GM12878 (cell line): ENCODE results near the gene HNF4A. TPM values are rescaled to one million over a fixed set of nuclear protein-coding genes. Genes with fewer than 3 reads are reported as not detected.

Experiments used
- ATAC-seq: fragments of 200-7000 bp; cut with Tn5 transposase; 3 replicates; pipeline ENCODE4 v1.9.1; 2020; ENCODE audit warnings: mild to moderate bottlenecking, moderate library complexity
- BruUV-seq: library from RNA; stranded (reverse); fragments of 400-500 nt; replicated peaks from 2 replicates; lab custom pipeline; 2021; lab: Mats Ljungman, UMichigan
- CTCF ChIA-PET: fragments of 300-600 bp; sonication (Branson Sonifier 250); formaldehyde crosslinking; extraction: SDS; loops from one replicate; lab custom pipeline; 2021; ENCODE audit warnings: inconsistent platforms; lab: Yijun Ruan, JAX
- POLR2A ChIA-PET: fragments of 350-600 bp; formaldehyde crosslinking; extraction: SDS; loops from one replicate; lab custom pipeline; 2021; ENCODE audit warnings: inconsistent platforms; lab: Charles Lee
- RAD21 ChIA-PET: fragments of 300-600 bp; sonication (Branson Sonifier 250); formaldehyde crosslinking; loops from one replicate; lab custom pipeline; 2023; ENCODE audit warnings: antibody characterized with exemption; ENCODE audit not compliant: unreplicated experiment; lab: Charles Lee
- SMC1A ChIA-PET: fragments of 300-600 bp; sonication (Branson Sonifier 250); formaldehyde crosslinking; loops from one replicate; lab custom pipeline; 2023; ENCODE audit not compliant: unreplicated experiment, uncharacterized antibody; lab: Charles Lee
- DNase-seq: peaks from one replicate; pipeline ENCODE4 v3.0.0-alpha.2; 2011; ENCODE audit warnings: low read depth, low spot score
- FAIRE-seq: peaks from 3 replicates; lab custom pipeline; 2011; peaks lifted over from hg19 to GRCh38; lab: Jason Lieb, UNC
- H2AFZ ChIP-seq: 2 replicates; pipeline ENCODE4 v1.6.0; 2011; ENCODE audit warnings: low read depth, low read length, control low read depth; ENCODE audit not compliant: control insufficient read depth
- H3K27ac ChIP-seq: 2 replicates; pipeline ENCODE4 v1.5.1; 2011; ENCODE audit warnings: control low read depth; ENCODE audit not compliant: control insufficient read depth, insufficient read depth
- H3K27me3 ChIP-seq, 2 experiments: replicated peaks in 1 of 2; 2 replicates each; pipeline versions ENCODE4 v1.6.0 to v1.6.1; 2011; ENCODE audit warnings: low read length in 1 of 2; ENCODE audit not compliant: control insufficient read depth in 2 of 2, insufficient read depth in 2 of 2
- H3K36me3 ChIP-seq, 2 experiments: 2 replicates each; pipeline ENCODE4 v1.5.1; 2011; ENCODE audit warnings: low read length in 1 of 2; ENCODE audit not compliant: control insufficient read depth in 2 of 2, insufficient read depth in 2 of 2
- H3K4me1 ChIP-seq: 2 replicates; pipeline ENCODE4 v1.6.1; 2011; ENCODE audit warnings: mild to moderate bottlenecking, low read length, moderate library complexity, mixed read lengths; ENCODE audit not compliant: control insufficient read depth, insufficient read depth
- H3K4me2 ChIP-seq: 2 replicates; pipeline ENCODE4 v1.6.0; 2011; ENCODE audit warnings: control low read depth; ENCODE audit not compliant: control insufficient read depth, insufficient read depth
- H3K4me3 ChIP-seq: fragments of 200-600 bp; sonication (generic); 2 replicates; pipeline ENCODE4 v1.5.1; 2016
- H3K79me2 ChIP-seq: 2 replicates; pipeline ENCODE4 v1.6.0; 2011; ENCODE audit warnings: low read length; ENCODE audit not compliant: control insufficient read depth, insufficient read depth
- H3K9ac ChIP-seq: 2 replicates; pipeline ENCODE4 v1.8.0; 2011; ENCODE audit warnings: low read length, control low read depth, mixed read lengths; ENCODE audit not compliant: control insufficient read depth, insufficient read depth
- H3K9me3 ChIP-seq: replicated peaks from 3 replicates; pipeline ENCODE4 v1.5.1; 2011; ENCODE audit warnings: mild to moderate bottlenecking, low read length; ENCODE audit not compliant: control insufficient read depth, insufficient read depth
- H4K20me1 ChIP-seq: 2 replicates; pipeline ENCODE4 v1.6.0; 2011; ENCODE audit not compliant: control insufficient read depth, insufficient read depth
- CEBPB ChIP-seq, 2 experiments: fragments of 150-350 bp in 1 of 2; IDR thresholded peaks; 2 replicates each; pipeline ENCODE4 v1.6.1; 2012 to 2014; ENCODE audit warnings: low read depth in 2 of 2, low read length in 2 of 2, borderline replicate concordance in 1 of 2, inconsistent platforms in 1 of 2
- RB1 ChIP-seq: fragments of 450-650 bp; formaldehyde crosslinking; IDR thresholded peaks from 2 replicates; pipeline ENCODE4 v1.6.1; 2017; ENCODE audit warnings: mild to moderate bottlenecking, borderline replicate concordance
- TCF12 ChIP-seq: IDR thresholded peaks from 2 replicates; pipeline ENCODE4 v1.6.1; 2011; ENCODE audit warnings: low read depth, mild to moderate bottlenecking, low read length
- WGBS: methylation state at CpG from one replicate; pipeline ENCODE4 v1.1.6; 2016; ENCODE audit warnings: low lambda C conversion rate; ENCODE audit not compliant: insufficient replicate concordance, insufficient coverage; ENCODE audit errors: missing lambda C conversion rate; 5-methylcytosine and 5-hydroxymethylcytosine counted together
- in situ Hi-C: fragments of 300-500 bp; cut with MboI; formaldehyde crosslinking; loops from 9 replicates; pipeline ENCODE4 v1.14.3; 2018; ENCODE audit warnings: mixed read lengths
- intact Hi-C: fragments of 100-400 bp; cut with micrococcal nuclease; formaldehyde crosslinking; loops from one replicate; pipeline ENCODE4 v1.14.2; 2022; ENCODE audit not compliant: unreplicated experiment
- polyA plus RNA-seq, 11 experiments: library from polyadenylated mRNA; depleted of rRNA in 4 of 11; unstranded in 6 of 11; stranded (reverse) in 5 of 11; fragments of >200 nt; fragmentation: Nextera tagmentation in 4 of 11; fragmentation: Illumina TruSeq in 1 of 11; extraction: Ambion mirVana in 4 of 11; extraction: Trizol in 1 of 11; gene quantifications; 1 replicate in 1 of 11; 2 replicates in 10 of 11; pipeline versions ENCODE4 v1.2.1 to v1.2.3, GENCODE V29; 2011 to 2016; ENCODE audit warnings: inconsistent platforms in 2 of 11, missing spikeins in 2 of 11, low read depth in 1 of 11
- total RNA-seq, 4 experiments: library from RNA; depleted of rRNA in 3 of 4; stranded (reverse); fragments of >200 nt in 3 of 4; fragmentation: Illumina TruSeq in 1 of 4; extraction: Trizol in 1 of 4; gene quantifications; 2 replicates each; pipeline versions ENCODE4 v1.2.1 to v1.2.3, GENCODE V29; 2013 to 2021

HNF4A gene
- total and polyA plus RNA-seq, 10 of the 15 experiments (the other 5 are each of a cell fraction or from before 2014, with no cell fraction given), result 0.21 TPM; not detected in 9

DNA sequence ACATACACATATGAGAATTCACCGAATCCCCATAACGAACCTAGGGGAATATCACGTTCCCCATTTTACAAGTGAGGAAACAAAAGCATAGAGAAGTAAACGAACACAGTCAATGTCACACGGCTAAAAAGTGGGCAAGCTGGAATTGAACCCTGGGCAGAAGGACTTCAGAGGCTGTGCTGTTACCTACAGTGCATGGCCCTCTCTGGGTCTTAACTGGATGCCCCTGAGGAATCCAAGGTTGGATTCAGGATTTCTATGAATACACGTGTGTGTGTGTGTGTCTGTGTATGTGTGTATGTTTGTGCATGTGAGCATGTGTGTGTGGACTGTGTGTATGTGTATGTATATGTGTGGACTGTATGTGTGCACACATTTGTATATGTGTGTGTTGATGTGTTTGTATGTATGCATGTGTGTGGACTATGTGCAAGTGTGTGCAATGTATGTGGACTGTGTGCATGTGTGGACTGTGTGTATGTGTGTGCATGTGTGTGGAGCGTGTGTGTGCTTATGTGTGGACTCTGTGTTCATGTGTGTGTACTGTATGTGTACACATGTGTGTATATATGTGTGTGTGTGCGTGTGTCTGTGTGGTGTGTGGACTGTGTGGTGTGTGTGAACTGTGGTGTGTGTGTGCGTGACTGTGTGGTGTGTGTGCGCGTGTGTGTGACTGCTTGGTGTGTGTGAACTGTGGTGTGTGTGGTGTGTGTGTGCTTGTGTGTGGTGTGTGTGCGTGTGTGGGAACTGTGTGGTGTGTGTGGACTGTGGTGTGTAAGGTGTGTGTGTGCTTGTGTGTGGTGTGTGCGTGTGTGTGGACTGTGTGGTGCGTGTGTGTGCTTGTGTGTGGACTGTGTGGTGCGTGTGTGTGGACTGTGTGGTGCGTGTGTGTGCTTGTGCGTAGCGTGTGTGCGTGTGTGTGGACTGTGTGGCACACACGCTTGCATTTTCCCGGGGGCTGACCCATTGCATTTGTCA is 49.0 kb downstream of the HNF4A start (continued):
- no peak for TF ChIP-seq RB1

DNA sequence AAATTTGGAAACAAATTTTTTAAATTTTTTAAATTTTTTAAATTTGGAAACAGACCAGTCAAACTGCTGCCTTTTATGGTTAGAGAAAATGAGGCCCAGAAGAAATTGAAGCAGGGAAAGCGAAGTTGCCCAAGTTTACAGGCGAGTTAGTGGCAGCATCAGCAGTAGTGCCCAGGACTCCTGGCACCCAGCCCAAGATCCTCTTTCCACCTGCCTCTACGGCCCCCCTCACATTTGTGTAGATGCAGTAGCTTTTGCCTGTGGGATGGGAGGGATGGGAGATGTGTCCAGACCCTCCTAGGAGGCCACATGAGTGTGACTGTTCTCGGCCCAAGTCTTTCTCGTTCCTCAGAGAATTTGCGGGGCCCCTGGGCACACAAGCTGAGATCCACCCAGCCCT is 49.8 kb downstream of the HNF4A start:
- intact Hi-C loops, result no loop called here
- SMC1A ChIA-PET, result no interaction called here
- no peaks in the 10 kb centered on the region for H3K79me2 ChIP-seq
- ATAC-seq (no peak), DNase-seq (no peak)
- CTCF ChIA-PET, result no interaction called here
- no peak overlapping the region for H3K9ac ChIP-seq
- H3K4me1 ChIP-seq, result no peaks in the 10 kb centered on the region
- RAD21 ChIA-PET, result no interaction called here
- H3K27ac ChIP-seq, result no peak overlapping the region
- H3K4me3 ChIP-seq, result no peak overlapping the region
- POLR2A ChIA-PET, result no interaction called here
- no peaks in the 10 kb centered on the region for H3K36me3 ChIP-seq
- peaks cover 0 to 1% of the 10 kb centered on the region in 2 experiments; a peak in 2 of 4 replicates for H3K27me3 ChIP-seq
- WGBS, result 62% methylated on average over 6 of the region's 6 CpGs
- H3K9me3 ChIP-seq, result no peaks in the 10 kb centered on the region
- H3K4me2 ChIP-seq, result no peak overlapping the region
- no peak overlapping the region for H2AFZ ChIP-seq
- BruUV-seq, result no TSS peak
- H4K20me1 ChIP-seq, result no peaks in the 10 kb centered on the region
- no peak for TF ChIP-seq TCF12
- no peak for TF ChIP-seq CEBPB (IDR thresholded peaks at IDR 0.05; ENCODE audit: borderline replicate concordance in 1 of 2, low read depth in 2 of 2, low read length in 2 of 2)
- TF ChIP-seq, all 136 proteins: peak for 0
- no peak for FAIRE-seq
- in situ Hi-C loops, result no loop called here
